OCI-LY7 (cell line): ENCODE measurements around the gene TMEM19. TPM values are rescaled to one million over a fixed set of nuclear protein-coding genes. Genes with fewer than 3 reads are reported as not detected.

Source experiments
- Bru-seq: library from RNA; stranded (reverse); fragments of 400-500 nt; gene quantifications from one replicate; lab custom pipeline; 2021; lab: Mats Ljungman, UMichigan
- BruChase-seq, 2 experiments: library from RNA; stranded (reverse); fragments of 400-500 nt; gene quantifications; one replicate each; lab custom pipeline; 2021; lab: Mats Ljungman, UMichigan
- BruUV-seq: library from RNA; stranded (reverse); fragments of 400-500 nt; replicated peaks from 2 replicates; lab custom pipeline; 2021; lab: Mats Ljungman, UMichigan
- CTCF ChIA-PET: fragments of 300-600 bp; sonication (Branson Sonifier 250); formaldehyde crosslinking; loops from one replicate; lab custom pipeline; 2022; ENCODE audit warnings: antibody characterized with exemption; ENCODE audit not compliant: unreplicated experiment; lab: Charles Lee
- POLR2A ChIA-PET: fragments of 300-600 bp; sonication (Branson Sonifier 250); formaldehyde crosslinking; loops from one replicate; lab custom pipeline; 2022; ENCODE audit warnings: antibody characterized with exemption; lab: Charles Lee
- DNase-seq: peaks from one replicate; pipeline ENCODE4 v3.0.0-alpha.2; 2015; ENCODE audit warnings: low spot score
- H2AFZ ChIP-seq: fragments of 200-600 bp; sonication (generic), shearing (Covaris generic); 2 replicates; pipeline ENCODE4 v1.6.1; 2014; ENCODE audit warnings: mild to moderate bottlenecking, antibody characterized with exemption, low read length, moderate library complexity
- H3K27ac ChIP-seq: fragments of 200-600 bp; sonication (generic); 2 replicates; pipeline ENCODE4 v1.5.1; 2014; ENCODE audit warnings: mixed run types, low read depth, mild to moderate bottlenecking, moderate library complexity, low read length, inconsistent platforms; ENCODE audit not compliant: poor library complexity, severe bottlenecking
- H3K36me3 ChIP-seq: fragments of 200-600 bp; sonication (generic); 2 replicates; pipeline ENCODE4 v1.6.1; 2014; ENCODE audit warnings: mild to moderate bottlenecking, antibody characterized with exemption, low read length, moderate library complexity, mixed read lengths; ENCODE audit not compliant: insufficient read depth
- H3K4me1 ChIP-seq: fragments of 200-600 bp; sonication (generic); 2 replicates; pipeline ENCODE4 v1.5.1; 2014; ENCODE audit warnings: mild to moderate bottlenecking, low read length; ENCODE audit not compliant: insufficient read depth, poor library complexity, severe bottlenecking
- H3K4me2 ChIP-seq: fragments of 200-600 bp; sonication (generic); 2 replicates; pipeline ENCODE4 v1.6.1; 2014; ENCODE audit warnings: mild to moderate bottlenecking, low read length
- H3K4me3 ChIP-seq: fragments of 200-600 bp; sonication (generic); 2 replicates; pipeline ENCODE4 v1.5.1; 2014; ENCODE audit warnings: mild to moderate bottlenecking, low read depth, low read length; ENCODE audit not compliant: poor library complexity, severe bottlenecking
- H3K79me2 ChIP-seq: fragments of 200-600 bp; sonication (generic); 2 replicates; pipeline ENCODE4 v1.6.1; 2016; ENCODE audit warnings: low read depth, mild to moderate bottlenecking, low read length, moderate library complexity, mixed read lengths; ENCODE audit not compliant: insufficient read depth
- H3K9me2 ChIP-seq: fragments of 200-600 bp; sonication (generic); 2 replicates; pipeline ENCODE4 v1.6.1; 2016; ENCODE audit warnings: mild to moderate bottlenecking, low read length, mixed read lengths; ENCODE audit not compliant: insufficient read depth
- H3K9me3 ChIP-seq: fragments of 200-600 bp; sonication (generic); 2 replicates; pipeline ENCODE4 v1.6.1; 2014; ENCODE audit warnings: mild to moderate bottlenecking, mixed run types, low read length, mixed read lengths
- H4K20me1 ChIP-seq: fragments of 200-600 bp; sonication (generic); 2 replicates; pipeline ENCODE4 v1.6.1; 2014; ENCODE audit warnings: mild to moderate bottlenecking, antibody characterized with exemption, low read length, moderate library complexity, mixed read lengths; ENCODE audit not compliant: insufficient read depth
- EZH2phosphoT487 ChIP-seq: fragments of 200-600 bp; sonication (generic); IDR thresholded peaks from 2 replicates; pipeline ENCODE4 v1.6.1; 2018; ENCODE audit warnings: low read depth, borderline replicate concordance, mild to moderate bottlenecking, mixed run types, antibody characterized with exemption, low read length, moderate library complexity, mixed read lengths
- intact Hi-C: fragments of 100-400 bp; cut with micrococcal nuclease; formaldehyde crosslinking; loops from one replicate; pipeline ENCODE4 v1.10.0; 2022; ENCODE audit not compliant: unreplicated experiment
- long read RNA-seq: library from polyadenylated mRNA; stranded (forward); transcript quantifications from one replicate; pipeline ENCODE4 v2.0.0, GENCODE V29; 2022
- total RNA-seq, 2 experiments: library from RNA; depleted of rRNA in 1 of 2; stranded (reverse); fragments of >200 nt in 1 of 2; shearing (Covaris generic) in 1 of 2; gene quantifications; 2 replicates each; pipeline ENCODE4 v1.2.3, GENCODE V29; 2014 to 2022
- TF ChIP-seq, protein P1 (sequence below): fragments of 200-600 bp; sonication (generic); conservative IDR thresholded peaks from 2 replicates; pipeline ENCODE4 v1.5.1; 2014; ENCODE audit warnings: mild to moderate bottlenecking, antibody characterized with exemption, low read length, moderate library complexity, mixed read lengths

TMEM19 gene
- total RNA-seq (2014; rRNA removed; shearing (Covaris generic)) (38.3 and 44.1 TPM in 2 replicates), total RNA-seq (2022) (40.4 and 47.5 TPM in 2 replicates), Bru-seq, nascent RNA (percentile 86 among the genes with signal in this experiment), BruChase-seq, experiment 1, labeled RNA remaining after a 6-hour chase (percentile 89 among the genes with signal in this experiment), BruChase-seq, experiment 2, labeled RNA remaining after a 2-hour chase (percentile 96 among the genes with signal in this experiment)
- long read RNA-seq, full-length matches to known transcripts: 56 of 91 reads
- long read RNA-seq, partial matches to known transcripts: 12 of 91 reads
- long read RNA-seq, other reads (novel, unspliced or antisense): 23 of 91 reads

DNA sequence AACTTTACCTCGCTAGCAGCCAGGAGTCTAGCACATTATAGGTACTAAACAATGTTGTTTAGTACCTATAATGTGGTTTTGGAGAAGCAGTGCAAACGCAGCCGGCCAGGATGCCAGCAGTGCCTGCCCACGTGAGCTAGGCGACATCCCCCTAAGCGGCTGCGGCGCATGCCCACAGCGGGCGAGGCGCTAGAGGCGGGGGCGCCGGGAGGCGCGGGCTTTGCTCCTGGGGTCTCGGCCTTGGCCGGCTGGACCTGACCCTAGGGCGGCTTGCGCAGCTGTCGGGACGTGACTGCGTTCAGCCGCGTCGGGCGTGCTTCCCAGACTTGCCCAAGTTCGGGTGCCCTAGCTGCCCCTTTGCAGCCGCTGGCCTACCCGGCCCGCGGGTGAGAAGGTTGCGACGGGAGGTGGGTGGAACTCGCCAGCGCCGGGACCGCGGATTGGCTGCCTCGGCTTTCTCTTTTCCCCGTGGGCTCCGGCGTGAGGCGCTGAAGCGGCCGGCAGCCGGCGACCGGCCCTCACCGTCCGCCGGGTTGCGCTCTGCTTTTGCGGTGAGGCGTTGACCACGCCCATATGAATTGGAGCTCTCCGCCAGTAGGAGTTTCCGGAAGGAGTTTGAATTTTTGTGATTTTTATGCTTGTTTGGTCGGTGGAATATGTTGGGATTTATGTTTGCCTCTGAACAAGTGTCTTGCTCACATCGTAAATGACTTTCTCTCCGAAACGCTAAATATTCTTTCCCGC is at the start of gene TMEM19:
TSS of gene TMEM19 (plus strand) at position 169 of the 744 bp plus-strand sequence. CDS start 599 bp downstream, outside the sequence.
- DNase-seq: peak; percentile 94
- BruUV-seq: no TSS peak
- TF ChIP-seq, protein P1, sequence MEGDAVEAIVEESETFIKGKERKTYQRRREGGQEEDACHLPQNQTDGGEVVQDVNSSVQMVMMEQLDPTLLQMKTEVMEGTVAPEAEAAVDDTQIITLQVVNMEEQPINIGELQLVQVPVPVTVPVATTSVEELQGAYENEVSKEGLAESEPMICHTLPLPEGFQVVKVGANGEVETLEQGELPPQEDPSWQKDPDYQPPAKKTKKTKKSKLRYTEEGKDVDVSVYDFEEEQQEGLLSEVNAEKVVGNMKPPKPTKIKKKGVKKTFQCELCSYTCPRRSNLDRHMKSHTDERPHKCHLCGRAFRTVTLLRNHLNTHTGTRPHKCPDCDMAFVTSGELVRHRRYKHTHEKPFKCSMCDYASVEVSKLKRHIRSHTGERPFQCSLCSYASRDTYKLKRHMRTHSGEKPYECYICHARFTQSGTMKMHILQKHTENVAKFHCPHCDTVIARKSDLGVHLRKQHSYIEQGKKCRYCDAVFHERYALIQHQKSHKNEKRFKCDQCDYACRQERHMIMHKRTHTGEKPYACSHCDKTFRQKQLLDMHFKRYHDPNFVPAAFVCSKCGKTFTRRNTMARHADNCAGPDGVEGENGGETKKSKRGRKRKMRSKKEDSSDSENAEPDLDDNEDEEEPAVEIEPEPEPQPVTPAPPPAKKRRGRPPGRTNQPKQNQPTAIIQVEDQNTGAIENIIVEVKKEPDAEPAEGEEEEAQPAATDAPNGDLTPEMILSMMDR: peak; percentile 65
- TF ChIP-seq EZH2phosphoT487: no peak
- peak within 1 kb of the TSS; percentile 75 for H2AFZ ChIP-seq
- H3K9me3 ChIP-seq: no peaks in the 10 kb centered on the region
- peak within 1 kb of the TSS; percentile 94 for H3K4me3 ChIP-seq
- H3K4me1 ChIP-seq: peaks cover 45% of the 10 kb centered on the region
- intact Hi-C loops: loop anchor here (1.0 to 10.0 kb wide), 3 partner anchors 21 to 1421 kb away; no protein-coding TSS in a partner anchor
- H3K36me3 ChIP-seq: peaks cover 6% of the 10 kb centered on the region; the same call in 1 of the 2 replicates
- POLR2A ChIA-PET: interaction anchor here (0.6 to 6.7 kb wide), 26 partner anchors 9 to 178 kb away, joined by 3 to 105 read pairs (median 5); partner anchors contain the start of genes RAB21, THAP2 and ZFC3H1
- H3K9me2 ChIP-seq: no peaks in the 10 kb centered on the region
- no peaks in the 10 kb centered on the region for H4K20me1 ChIP-seq
- peak within 1 kb of the TSS; percentile 99 for H3K27ac ChIP-seq
- peaks cover 48% of the 10 kb centered on the region for H3K79me2 ChIP-seq
- peak within 1 kb of the TSS; percentile 84 for H3K4me2 ChIP-seq
- CTCF ChIA-PET: interaction anchor here (0.5 to 1.8 kb wide), 4 partner anchors 8 to 61 kb away, joined by 3 to 14 read pairs (median 3); no protein-coding TSS in a partner anchor

DNA sequence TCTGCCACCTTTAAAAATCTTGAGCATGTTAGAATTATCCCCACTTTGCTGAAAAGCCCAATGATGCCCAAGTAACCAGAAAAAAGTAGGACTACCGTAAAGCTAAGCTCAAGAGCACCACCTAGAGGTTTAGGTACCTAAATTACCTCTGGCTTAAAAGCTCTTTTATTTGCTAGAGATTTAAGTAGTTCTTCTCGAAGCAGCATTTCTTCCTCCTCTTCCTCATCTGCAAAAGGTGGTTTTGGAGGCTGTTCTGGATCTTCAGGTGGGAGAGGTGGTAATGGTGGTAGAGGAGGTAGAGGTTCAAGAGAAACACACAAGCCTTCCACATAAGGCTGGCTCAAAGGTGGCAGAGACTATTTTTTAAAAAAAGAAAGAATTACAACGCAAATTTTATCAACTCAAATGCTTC is 49.2 kb upstream of the TMEM19 start:
- POLR2A ChIA-PET: interaction anchor here (0.7 to 1.7 kb wide), 8 partner anchors 9 to 118 kb away, joined by 3 to 8 read pairs (median 3); partner anchors contain the start of genes RAB21 and THAP2
- H2AFZ ChIP-seq: no peak overlapping the region
- no peak overlapping the region for H3K27ac ChIP-seq
- H3K9me2 ChIP-seq: no peaks in the 10 kb centered on the region
- 0 out of 2 replicates have a peak, but pooled peaks cover 7% of the 10 kb centered on the region for H4K20me1 ChIP-seq
- DNase-seq: peak; percentile 83
- CTCF ChIA-PET: interaction anchor here (1.3 to 1.4 kb wide), 2 partner anchors 10 to 110 kb away, joined by 3 to 5 read pairs; no protein-coding TSS in a partner anchor
- H3K9me3 ChIP-seq: no peaks in the 10 kb centered on the region
- H3K4me3 ChIP-seq: no peak overlapping the region
- peaks cover 11% of the 10 kb centered on the region; the same call in 1 of the 2 replicates for H3K79me2 ChIP-seq
- intact Hi-C loops: loop anchor here (1.0 kb wide), 1 partner anchor 220 kb away; no protein-coding TSS in a partner anchor
- peaks cover 95% of the 10 kb centered on the region for H3K36me3 ChIP-seq
- no peaks in the 10 kb centered on the region for H3K4me1 ChIP-seq
- BruUV-seq: no TSS peak
- H3K4me2 ChIP-seq: no peak overlapping the region
- TF ChIP-seq EZH2phosphoT487: no peak
- TF ChIP-seq, protein P1: peak; percentile 94
